Adipocyte (in vitro differentiated cells): Measurements from ENCODE around the gene CHAMP1.
A peak's percentile ranks its signal among the peaks of the same experiment; 100 is the strongest.

ENCODE experiments used
- DNase-seq: peaks from one replicate; pipeline ENCODE4 v3.0.0-alpha.2; 2015; ENCODE audit warnings: low read depth
- H3K27me3 ChIP-seq: replicated peaks from 2 replicates; pipeline ENCODE4 v1.7.0; 2013; ENCODE audit warnings: mild to moderate bottlenecking, low read length, moderate library complexity; ENCODE audit not compliant: control insufficient read depth, insufficient read depth
- H3K36me3 ChIP-seq: 2 replicates; pipeline ENCODE4 v1.7.0; 2013; ENCODE audit warnings: low read length, mild to moderate bottlenecking, moderate library complexity; ENCODE audit not compliant: control insufficient read depth, insufficient read depth, severe bottlenecking
- H3K4me1 ChIP-seq: 2 replicates; pipeline ENCODE4 v1.7.0; 2013; ENCODE audit warnings: mild to moderate bottlenecking, low read length, moderate library complexity; ENCODE audit not compliant: control insufficient read depth, insufficient read depth
- H3K4me3 ChIP-seq: 2 replicates; pipeline ENCODE4 v1.7.0; 2013; ENCODE audit warnings: mild to moderate bottlenecking, low read length, moderate library complexity
- H3K9ac ChIP-seq: 2 replicates; pipeline ENCODE4 v1.7.0; 2013; ENCODE audit warnings: mild to moderate bottlenecking, low read length, moderate library complexity
- H3K9me3 ChIP-seq: 2 replicates; pipeline ENCODE4 v1.7.0; 2013; ENCODE audit warnings: mild to moderate bottlenecking, low read length, moderate library complexity; ENCODE audit not compliant: control insufficient read depth

CHAMP1 gene, protein sequence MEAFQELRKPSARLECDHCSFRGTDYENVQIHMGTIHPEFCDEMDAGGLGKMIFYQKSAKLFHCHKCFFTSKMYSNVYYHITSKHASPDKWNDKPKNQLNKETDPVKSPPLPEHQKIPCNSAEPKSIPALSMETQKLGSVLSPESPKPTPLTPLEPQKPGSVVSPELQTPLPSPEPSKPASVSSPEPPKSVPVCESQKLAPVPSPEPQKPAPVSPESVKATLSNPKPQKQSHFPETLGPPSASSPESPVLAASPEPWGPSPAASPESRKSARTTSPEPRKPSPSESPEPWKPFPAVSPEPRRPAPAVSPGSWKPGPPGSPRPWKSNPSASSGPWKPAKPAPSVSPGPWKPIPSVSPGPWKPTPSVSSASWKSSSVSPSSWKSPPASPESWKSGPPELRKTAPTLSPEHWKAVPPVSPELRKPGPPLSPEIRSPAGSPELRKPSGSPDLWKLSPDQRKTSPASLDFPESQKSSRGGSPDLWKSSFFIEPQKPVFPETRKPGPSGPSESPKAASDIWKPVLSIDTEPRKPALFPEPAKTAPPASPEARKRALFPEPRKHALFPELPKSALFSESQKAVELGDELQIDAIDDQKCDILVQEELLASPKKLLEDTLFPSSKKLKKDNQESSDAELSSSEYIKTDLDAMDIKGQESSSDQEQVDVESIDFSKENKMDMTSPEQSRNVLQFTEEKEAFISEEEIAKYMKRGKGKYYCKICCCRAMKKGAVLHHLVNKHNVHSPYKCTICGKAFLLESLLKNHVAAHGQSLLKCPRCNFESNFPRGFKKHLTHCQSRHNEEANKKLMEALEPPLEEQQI

DNA sequence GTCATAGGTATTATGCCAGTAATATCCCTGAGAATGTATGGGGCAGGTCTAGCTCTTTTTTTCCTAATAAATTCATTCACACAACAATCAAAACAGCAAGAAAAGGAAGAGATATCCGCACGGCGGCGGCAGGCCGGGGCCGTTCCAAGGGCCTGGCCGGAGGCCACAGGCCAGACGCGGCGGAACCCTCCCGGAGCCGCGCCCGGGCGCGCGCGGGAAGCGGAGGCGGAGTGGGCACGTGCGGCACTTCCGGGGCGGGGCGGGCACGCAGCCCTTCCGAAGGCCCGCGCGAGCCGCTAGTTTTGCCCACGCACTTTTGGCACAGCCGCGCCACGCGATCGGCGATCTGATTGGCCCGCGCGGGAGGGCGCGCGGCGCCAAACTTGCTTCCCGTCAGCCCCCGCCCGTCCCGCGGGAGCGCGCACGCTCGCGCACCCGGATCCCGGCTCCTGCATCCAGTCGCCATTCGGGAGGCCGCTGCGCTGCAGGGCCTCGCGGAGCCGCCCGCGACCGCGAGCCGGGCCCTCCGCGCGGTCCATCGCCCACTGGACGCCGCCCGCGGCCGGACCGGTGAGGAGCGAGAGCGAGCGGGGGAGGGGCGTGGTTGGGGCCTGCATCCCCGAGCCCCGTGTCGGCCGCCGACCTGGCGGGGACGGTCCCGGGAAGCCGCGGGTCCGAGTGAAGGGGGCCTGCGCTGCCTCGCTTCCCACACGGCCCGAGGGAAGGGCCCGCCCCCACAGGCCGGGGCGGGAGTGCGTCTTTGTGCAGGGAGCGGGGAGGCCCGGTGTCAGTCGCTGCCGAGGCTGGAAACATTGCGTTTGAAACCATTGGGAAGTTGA, at the start of gene CHAMP1:
Gene CHAMP1, plus strand, starts transcription at position 430 of the 839 bp plus-strand sequence. CDS start 9,340 bp downstream, outside the sequence.
- Histone ChIP-seq H3K4me1 (peaks cover 44% of the 10 kb centered on the region), H3K9ac (peak within 1 kb of the TSS; percentile 89), H3K4me3 (peak within 1 kb of the TSS; percentile 89), H3K27me3 (no peaks in the 10 kb centered on the region), H3K9me3 (no peaks in the 10 kb centered on the region), H3K36me3 (no peaks in the 10 kb centered on the region)
- DNase-seq, result peak; percentile 99

GRCh38 chr13:114264886-114265611, 49.3 kb upstream of the CHAMP1 start:
- DNase-seq, result peak; percentile 85
- Histone ChIP-seq H3K9ac (no peak overlapping the region), H3K36me3 (peaks cover 92% of the 10 kb centered on the region), H3K4me3 (no peak overlapping the region), H3K27me3 (no peaks in the 10 kb centered on the region), H3K4me1 (peaks cover 20% of the 10 kb centered on the region), H3K9me3 (no peaks in the 10 kb centered on the region)

DNA sequence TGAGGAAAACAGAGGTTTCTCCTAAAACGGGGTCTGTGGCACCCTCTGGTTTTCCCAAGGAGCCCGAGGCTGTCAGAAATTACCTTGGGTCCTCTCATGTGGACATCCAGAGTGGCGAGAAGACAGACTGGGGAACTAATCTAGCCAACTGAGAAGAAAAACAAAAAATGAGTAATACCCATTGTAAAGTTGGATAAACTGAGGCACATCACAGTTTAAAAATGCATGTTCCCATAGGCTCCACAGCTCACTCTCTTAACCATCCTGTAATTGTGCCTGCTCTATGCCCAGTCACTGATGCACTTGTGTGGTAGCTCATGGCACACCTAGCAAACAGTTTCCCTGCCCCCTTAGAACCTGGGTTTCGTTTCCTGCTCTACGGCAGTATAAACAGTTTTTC, 48.1 kb upstream of the CHAMP1 start:
- H3K9ac ChIP-seq, result no peak overlapping the region
- H3K4me1 ChIP-seq, result peaks cover 13% of the 10 kb centered on the region
- no peak for DNase-seq
- no peak overlapping the region for H3K4me3 ChIP-seq
- H3K27me3 ChIP-seq, result no peaks in the 10 kb centered on the region
- H3K9me3 ChIP-seq, result no peaks in the 10 kb centered on the region
- peaks cover 84% of the 10 kb centered on the region for H3K36me3 ChIP-seq

- Histone ChIP-seq H3K4me1 (peaks cover 11% of the 10 kb centered on the region), H3K9me3 (no peaks in the 10 kb centered on the region), H3K9ac (no peak overlapping the region), H3K4me3 (no peak overlapping the region), H3K36me3 (peaks cover 77% of the 10 kb centered on the region), H3K27me3 (no peaks in the 10 kb centered on the region)
- no peak for DNase-seq
Measured at GRCh38 chr13:114268344-114269280, 45.7 kb upstream of the CHAMP1 start.

- DNase-seq, result no peak
- Histone ChIP-seq H3K4me3 (no peak overlapping the region), H3K9ac (no peak overlapping the region), H3K9me3 (no peaks in the 10 kb centered on the region), H3K4me1 (peaks cover 11% of the 10 kb centered on the region), H3K27me3 (no peaks in the 10 kb centered on the region), H3K36me3 (peaks cover 71% of the 10 kb centered on the region)
Measured at GRCh38 chr13:114269281-114269770, 45.0 kb upstream of the CHAMP1 start.

- Histone ChIP-seq H3K36me3 (peaks cover 63% of the 10 kb centered on the region), H3K4me1 (no peaks in the 10 kb centered on the region), H3K9me3 (no peaks in the 10 kb centered on the region), H3K9ac (no peak overlapping the region), H3K4me3 (no peak overlapping the region), H3K27me3 (no peaks in the 10 kb centered on the region)
- DNase-seq, result no peak
Measured at GRCh38 chr13:114272977-114273376, 41.3 kb upstream of the CHAMP1 start.

DNA sequence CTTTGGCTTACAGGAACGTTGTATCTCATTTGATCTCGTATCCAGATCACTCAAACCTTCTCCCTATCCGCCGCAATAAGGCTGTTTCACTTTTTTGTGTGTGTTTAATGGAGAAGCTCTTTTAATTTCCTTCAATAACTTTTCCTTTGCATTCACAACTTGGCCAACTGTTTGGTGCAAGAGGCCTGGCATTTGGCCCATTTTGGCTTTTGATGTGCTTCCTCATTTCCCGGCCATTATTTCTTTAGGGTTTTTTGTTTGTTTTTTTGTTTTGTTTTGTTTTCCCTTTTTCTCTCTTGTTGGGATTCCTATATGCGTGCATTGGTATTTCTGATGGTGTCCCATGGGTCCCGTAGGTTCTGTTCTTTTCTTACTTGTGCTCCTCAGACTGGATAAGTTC, 39.0 kb upstream of the CHAMP1 start:
- Histone ChIP-seq H3K36me3 (peaks cover 41% of the 10 kb centered on the region), H3K4me3 (no peak overlapping the region), H3K27me3 (no peaks in the 10 kb centered on the region), H3K9ac (no peak overlapping the region), H3K9me3 (no peaks in the 10 kb centered on the region), H3K4me1 (peaks cover 7% of the 10 kb centered on the region)
- DNase-seq, result no peak

DNA sequence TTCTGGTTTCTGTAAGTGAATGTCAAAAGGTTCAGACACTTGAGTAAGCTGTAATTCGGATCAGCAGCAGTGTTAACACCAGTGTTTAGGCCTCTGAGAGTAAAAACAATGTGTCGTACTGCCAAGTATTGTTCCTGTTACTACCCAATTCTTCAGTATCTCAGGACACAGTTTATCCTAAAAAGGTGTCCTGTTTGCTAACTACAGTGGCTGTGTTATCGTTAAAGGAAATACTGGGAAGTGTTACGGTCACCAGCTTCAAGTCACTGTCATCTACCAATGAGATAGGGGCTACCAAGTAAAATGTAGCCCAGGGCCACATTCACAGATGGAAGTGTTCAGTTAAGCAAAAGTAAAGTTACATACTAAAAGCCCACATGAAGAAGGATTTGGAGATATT, 35.2 kb upstream of the CHAMP1 start:
- no peaks in the 10 kb centered on the region for H3K27me3 ChIP-seq
- no peak overlapping the region for H3K4me3 ChIP-seq
- H3K36me3 ChIP-seq, result peaks cover 22% of the 10 kb centered on the region
- peaks cover 13% of the 10 kb centered on the region for H3K4me1 ChIP-seq
- DNase-seq, result no peak
- H3K9ac ChIP-seq, result peak overlapping the region; percentile 95
- H3K9me3 ChIP-seq, result no peaks in the 10 kb centered on the region

DNA sequence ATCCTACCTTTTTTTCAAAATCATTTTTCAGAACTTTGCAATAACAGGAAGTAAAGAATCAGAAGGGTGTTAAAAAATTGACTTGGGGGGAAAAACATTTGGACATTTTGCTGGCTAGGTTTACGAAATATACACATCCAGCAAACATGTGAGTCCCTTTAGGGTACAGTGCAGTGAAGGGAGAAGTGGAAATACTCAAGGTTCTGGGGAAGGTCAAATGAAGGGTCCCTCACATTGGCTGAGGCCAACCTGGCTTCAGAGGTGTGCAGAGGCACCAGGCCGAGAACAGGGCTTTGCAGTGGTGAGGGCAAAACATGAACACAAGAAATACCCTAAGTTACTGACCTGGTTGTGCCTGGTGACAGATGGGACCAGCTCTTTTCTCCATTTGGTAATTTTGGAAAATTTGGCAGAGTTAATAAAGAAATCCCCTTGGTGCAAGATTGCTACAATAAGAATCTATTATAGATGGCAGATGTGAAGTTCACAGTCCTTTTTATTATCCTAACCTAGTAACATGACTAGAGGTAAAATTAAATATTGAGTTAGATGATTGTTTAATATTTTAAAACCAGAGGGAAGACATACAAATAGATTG, 34.4 kb upstream of the CHAMP1 start:
- no peaks in the 10 kb centered on the region for H3K9me3 ChIP-seq
- no peak overlapping the region for H3K4me3 ChIP-seq
- no peak for DNase-seq
- peak overlapping the region; percentile 95 for H3K9ac ChIP-seq
- H3K4me1 ChIP-seq, result peaks cover 15% of the 10 kb centered on the region
- H3K27me3 ChIP-seq, result no peaks in the 10 kb centered on the region
- peaks cover 23% of the 10 kb centered on the region for H3K36me3 ChIP-seq
